Stimulated activated CD4-positive, alpha-beta T cell treated with anti-CD3 and anti-CD28 coated beads, Interleukin-4, amount 100 ng/mL, for 24 hours (primary cell): Measurements from ENCODE around the gene LPCAT1.
"Not testable (repeated sequence)": the region's sequence is repeated elsewhere in the genome, so short reads cannot be mapped to it uniquely, and the experiment has no call there.

Experiments used
- DNase-seq: peaks from one replicate; pipeline ENCODE4 v3.0.0-alpha.2; 2020

The LPCAT1 gene

DNA sequence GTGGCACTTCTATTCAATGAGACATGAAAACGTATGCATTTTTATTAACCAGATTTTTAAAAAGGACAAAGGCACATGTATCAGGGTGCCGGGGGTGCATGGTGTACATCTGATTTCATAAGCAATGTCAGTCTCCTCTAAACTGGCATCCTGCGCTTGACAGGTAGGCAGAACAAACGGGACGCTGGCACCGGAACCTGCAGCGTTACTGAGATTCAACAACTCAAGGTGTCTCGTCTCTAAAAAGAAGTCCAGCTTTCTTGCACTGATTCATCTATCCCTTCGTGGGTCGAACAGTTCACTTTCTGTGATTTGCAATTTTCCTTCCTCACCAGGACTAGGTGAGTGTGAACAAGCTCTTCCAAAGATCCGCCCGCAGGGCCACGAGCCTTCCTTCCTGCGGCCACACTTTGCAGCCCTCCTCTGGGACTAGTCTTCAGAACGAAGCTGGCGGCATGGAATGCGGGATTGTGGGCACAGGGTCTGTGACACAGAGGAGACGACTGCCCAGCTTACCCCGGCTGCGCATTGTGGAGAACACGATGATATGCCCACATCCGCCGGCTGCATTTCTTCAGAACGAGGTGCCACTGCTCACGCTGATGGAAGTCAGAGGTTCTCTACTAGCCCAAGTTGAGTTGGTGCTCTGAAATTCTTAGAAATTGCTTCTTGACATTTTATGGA, 85.7 kb downstream of the LPCAT1 start:
- DNase-seq: no peak

DNA sequence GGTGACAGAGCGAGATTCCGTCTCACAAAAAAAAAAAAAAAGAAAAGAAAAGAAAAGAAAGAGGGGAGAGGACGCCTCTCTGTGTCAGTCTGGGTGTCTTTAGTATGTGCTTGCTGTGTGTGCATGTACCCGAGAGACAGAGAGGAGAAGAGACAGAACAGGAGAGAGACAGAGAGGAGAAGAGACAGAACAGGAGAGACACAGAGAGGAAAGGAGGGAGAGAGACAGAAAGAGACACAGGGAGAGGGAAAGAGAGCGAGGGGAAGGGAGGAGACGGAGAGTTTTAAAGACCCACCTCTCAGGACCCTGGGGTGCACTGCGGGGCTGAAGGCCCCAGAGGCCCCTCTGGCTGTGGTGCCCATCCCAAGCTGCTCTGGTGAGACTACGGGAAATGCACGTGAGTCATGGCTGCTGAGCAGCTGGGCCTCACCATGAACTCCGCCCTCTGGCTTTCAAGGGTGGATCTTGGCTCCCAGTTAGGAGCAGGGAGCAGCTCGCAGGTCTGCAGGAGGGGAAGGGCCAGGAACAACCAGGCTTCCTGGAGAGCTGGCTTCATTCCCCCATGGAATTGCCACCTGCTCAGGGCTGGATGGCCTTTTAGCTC, 86.4 kb downstream of the LPCAT1 start:
- DNase-seq: no peak

DNA sequence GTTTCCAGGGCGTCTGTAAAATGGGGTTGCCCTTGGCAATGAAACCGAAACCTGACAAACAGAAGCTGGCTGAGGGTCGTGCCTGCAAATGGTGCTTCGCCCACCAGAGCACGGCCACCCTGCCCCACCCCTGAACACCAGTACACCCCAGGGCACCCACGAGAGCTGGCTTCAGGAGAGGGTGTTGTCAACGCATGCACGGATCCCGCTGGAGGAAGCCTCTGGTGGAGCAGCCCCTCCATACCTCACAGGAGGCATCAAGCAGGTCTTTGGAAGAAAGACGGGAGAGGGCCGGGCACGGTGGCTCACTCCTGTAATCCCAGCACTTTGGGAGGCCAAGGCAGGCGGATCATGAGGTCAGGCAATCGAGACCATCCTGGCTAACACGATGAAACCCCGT, 87.1 kb downstream of the LPCAT1 start:
- no peak for DNase-seq

DNA sequence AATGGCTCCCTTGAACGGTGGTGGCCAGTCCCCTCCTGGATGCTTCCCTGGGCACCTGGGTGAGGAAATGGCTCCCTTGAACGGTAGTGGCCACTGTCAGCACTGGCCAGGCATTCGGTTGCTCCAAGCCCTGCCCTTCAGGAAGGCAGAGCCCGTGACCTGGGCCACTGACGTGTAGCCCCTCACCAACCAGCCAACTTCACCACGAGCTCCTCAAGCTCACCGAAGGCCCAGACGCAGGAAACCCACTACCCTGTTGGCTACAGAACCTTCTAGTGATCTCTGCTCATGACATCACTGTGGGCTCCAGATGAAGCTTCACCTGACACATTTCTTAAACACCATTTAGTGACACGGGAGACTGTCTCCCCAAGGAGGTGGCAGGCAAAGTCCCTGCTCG, 87.7 kb downstream of the LPCAT1 start:
- DNase-seq: no peak

DNA sequence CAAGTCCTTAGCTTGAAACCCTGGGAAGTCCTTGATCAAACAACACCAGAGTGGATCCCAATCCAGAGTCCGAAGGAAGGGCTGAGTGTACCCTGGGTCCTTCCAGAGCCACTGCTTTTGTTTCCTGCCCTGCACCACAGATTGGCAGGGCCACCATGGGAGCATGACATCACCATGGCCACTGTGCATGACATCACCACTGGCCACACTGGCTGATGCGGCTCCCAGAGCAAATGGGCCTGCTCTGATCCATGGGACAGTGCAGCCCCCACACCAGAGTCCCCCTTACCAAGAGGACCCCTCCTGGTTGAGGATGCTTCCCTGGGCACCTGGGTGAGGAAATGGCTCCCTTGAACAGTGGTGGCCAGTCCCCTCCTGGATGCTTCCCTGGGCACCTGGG, 88.4 kb downstream of the LPCAT1 start:
- DNase-seq: no peak

GRCh38 chr5:1432296-1432695, 91.5 kb downstream of the LPCAT1 start:
- no peak for DNase-seq

- no peak for DNase-seq
Measured at GRCh38 chr5:1431896-1432295, 91.9 kb downstream of the LPCAT1 start.

- no peak for DNase-seq
Measured at GRCh38 chr5:1431021-1431811, 92.5 kb downstream of the LPCAT1 start.

DNA sequence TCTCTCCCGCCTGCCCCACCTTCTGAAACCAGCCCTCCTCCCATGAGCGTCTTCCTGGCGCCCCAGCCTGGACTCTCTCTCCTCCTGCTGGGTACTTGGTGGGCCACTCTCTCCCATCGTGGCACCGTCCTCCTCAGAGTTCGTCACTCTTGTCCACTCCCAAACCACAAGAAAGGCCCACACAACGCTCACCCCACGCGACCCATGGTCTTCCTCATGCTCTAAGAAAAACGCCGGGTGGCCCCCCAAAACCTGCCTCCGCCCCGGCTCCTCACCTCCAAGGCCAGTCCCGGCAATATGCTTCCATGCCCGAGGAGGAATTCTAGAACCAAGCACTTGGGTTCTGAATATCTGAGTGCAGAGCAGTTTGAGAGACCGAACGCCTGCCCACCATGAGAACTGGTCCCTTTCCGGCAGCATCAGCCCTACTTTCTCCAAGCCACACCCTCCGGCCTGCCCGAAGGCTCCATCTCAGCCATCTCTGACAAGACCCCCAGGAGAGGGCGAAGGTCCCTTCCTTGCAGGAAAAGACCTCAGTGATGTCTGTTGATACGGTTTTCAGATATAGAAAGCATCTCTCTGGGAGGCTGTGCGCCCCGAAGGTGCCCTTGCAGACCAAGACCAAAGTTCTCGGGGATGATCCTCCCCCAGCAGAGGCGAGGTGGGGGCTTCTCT, 93.5 kb downstream of the LPCAT1 start:
- no peak for DNase-seq

DNA sequence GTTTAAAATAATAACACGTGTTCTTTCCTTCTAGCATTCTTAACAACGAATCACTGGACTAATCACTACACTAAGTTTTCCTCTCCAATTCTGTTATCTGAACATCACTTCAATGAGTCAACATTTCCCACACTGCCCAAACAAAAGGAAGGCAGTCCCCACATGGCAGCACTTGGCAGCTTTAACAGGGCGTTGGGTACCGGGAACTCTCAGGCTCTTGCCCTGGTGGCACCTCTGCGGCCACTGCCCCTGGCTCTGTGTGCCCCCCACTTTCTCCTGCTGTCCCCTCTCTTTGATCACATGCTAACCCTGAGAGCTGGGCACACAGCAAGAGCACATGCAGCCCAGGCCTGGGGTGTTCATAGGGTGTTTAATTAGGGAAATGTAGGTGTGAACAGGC, 94.3 kb downstream of the LPCAT1 start:
- DNase-seq: no peak

- DNase-seq: no peak
Measured at GRCh38 chr5:1429066-1429465, 94.7 kb downstream of the LPCAT1 start.

- DNase-seq: no peak
Measured at GRCh38 chr5:1428107-1428506, 95.7 kb downstream of the LPCAT1 start.

- DNase-seq: no peak
Measured at GRCh38 chr5:1424716-1425115, 99.0 kb downstream of the LPCAT1 start.

DNA sequence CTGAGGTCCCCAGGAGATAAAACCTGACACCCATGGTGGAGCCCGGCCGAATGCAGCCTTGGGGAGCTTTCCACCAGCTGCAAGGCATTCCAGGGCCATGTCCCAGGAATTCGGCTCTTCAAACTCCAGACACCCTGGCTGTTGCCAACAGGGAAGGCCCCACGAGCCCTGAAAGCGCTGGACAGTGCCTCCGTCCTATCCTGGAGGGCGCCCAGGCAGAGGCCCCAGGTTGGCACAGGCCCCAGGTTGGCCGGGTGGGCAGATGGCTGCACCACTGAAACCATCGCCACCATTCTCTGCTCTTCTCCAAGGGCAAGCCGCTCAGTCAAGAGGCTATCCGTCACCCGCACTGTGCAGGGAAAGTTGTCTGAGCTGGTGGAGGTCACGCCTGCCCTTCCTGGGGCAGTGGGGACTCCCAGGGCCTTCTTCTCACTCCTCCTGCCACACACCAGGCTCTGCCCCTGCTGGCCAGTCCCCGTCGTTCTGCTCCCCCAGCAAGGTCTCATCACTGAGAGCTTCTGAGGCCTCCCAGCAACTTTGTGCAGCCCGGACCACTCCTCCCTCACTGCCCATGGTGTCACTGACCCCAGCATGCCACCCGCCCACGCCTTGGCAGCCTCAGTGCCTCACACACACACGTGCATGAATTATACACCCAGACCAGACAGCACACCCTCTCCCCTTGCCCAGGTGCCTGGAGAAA, 99.7 kb downstream of the LPCAT1 start:
- DNase-seq: no peak

GRCh38 chr5:1422522-1422921, 101.2 kb downstream of the LPCAT1 start:
- not testable (repeated sequence) for DNase-seq

GRCh38 chr5:1421521-1422341, 102.0 kb downstream of the LPCAT1 start:
- no peak for DNase-seq

GRCh38 chr5:1420211-1421195, 103.3 kb downstream of the LPCAT1 start:
- no peak for DNase-seq

- DNase-seq: no peak
Measured at GRCh38 chr5:1419476-1420210, 104.1 kb downstream of the LPCAT1 start.

GRCh38 chr5:1418921-1419280, 104.9 kb downstream of the LPCAT1 start:
- no peak for DNase-seq
